ENCODE data around the gene MAP3K21. TPM values are rescaled to one million over a fixed set of nuclear protein-coding genes. Genes with fewer than 3 reads are reported as not detected.

MAP3K21 gene
- total and polyA plus RNA-seq, 2 of the 8 experiments (the other 6 are each of a cell fraction or from before 2014, with no cell fraction given) = 21.2 to 21.8 TPM

GRCh38 chr1:233300326-233300725 is 27.2 kb upstream of the MAP3K21 start:
- Histone ChIP-seq H3K23me2 (ENCODE audit: low read depth, low read length) (no peaks in the 10 kb centered on the region), H3K9ac (replicated peaks in 1 of 4; ENCODE audit: extremely low read depth in 1 of 4, low read depth in 3 of 4, low read length in 3 of 4) (no peak overlapping the region), H4K91ac (replicated peaks; ENCODE audit: insufficient read length, low read length) (no peak overlapping the region), H3K27ac (ENCODE audit: low read depth, low read length) (no peak overlapping the region), H3K4me1 (replicated peaks in 1 of 4; ENCODE audit: control insufficient read depth in 3 of 4, insufficient read depth in 4 of 4, low read length in 3 of 4) (peaks cover 0 to 6% (median 2%) of the 10 kb centered on the region in 4 experiments; a peak in 5 of 7 replicates), H4K8ac (ENCODE audit: extremely low read depth, insufficient read depth, low read length) (no peak overlapping the region), H2BK15ac (ENCODE audit: low read length) (no peak overlapping the region), H3K18ac (ENCODE audit: extremely low read depth, low read length) (no peak overlapping the region), H3K36me3 (ENCODE audit: control insufficient read depth in 2 of 4, insufficient read depth in 4 of 4, low read length in 3 of 4) (no peaks in the 10 kb centered on the region), H4K5ac (ENCODE audit: insufficient read length, low read depth, low read length) (no peak overlapping the region), H3K4me2 (ENCODE audit: insufficient read depth in 1 of 2, low read depth in 2 of 2, low read length in 2 of 2) (no peak overlapping the region), H2AFZ (ENCODE audit: low read length) (no peak overlapping the region), H3K23ac (ENCODE audit: insufficient read length) (no peak overlapping the region), H3K27me3 (replicated peaks in 1 of 4; ENCODE audit: control insufficient read depth in 3 of 4, extremely low read depth in 1 of 4, insufficient read depth in 3 of 4, low read length in 3 of 4) (no peaks in the 10 kb centered on the region), H4K20me1 (replicated peaks in 1 of 2; ENCODE audit: control insufficient read depth in 1 of 2, insufficient read depth in 2 of 2, low read length in 2 of 2) (no peaks in the 10 kb centered on the region), H3K4me3 (ENCODE audit: extremely low read depth in 1 of 4, insufficient read depth in 2 of 4, low read depth in 3 of 4, low read length in 4 of 4) (no peak overlapping the region), H3K4ac (replicated peaks; ENCODE audit: insufficient read length, low read depth, low read length) (no peak overlapping the region), H2BK5ac (ENCODE audit: low read depth, low read length) (peak overlapping the region; percentile 49; the same call in 1 of the 2 replicates), H2BK20ac (ENCODE audit: low read length) (no peak overlapping the region), H2AK5ac (ENCODE audit: low read depth, low read length) (no peak overlapping the region), H3K79me1 (ENCODE audit: low read depth, low read length) (no peaks in the 10 kb centered on the region), H3K79me2 (ENCODE audit: control insufficient read depth in 1 of 2, insufficient read depth in 2 of 2, low read length in 2 of 2) (peaks cover 0 to 13% of the 10 kb centered on the region in 2 experiments; a peak in 2 of 4 replicates), H3K56ac (replicated peaks; ENCODE audit: insufficient read length, low read depth, low read length) (no peak overlapping the region), H3K14ac (ENCODE audit: insufficient read length) (no peak overlapping the region), H3K9me3 (ENCODE audit: insufficient read depth in 2 of 2, low read depth in 1 of 2, low read length in 1 of 2) (0 out of 4 replicates have a peak, but pooled peaks cover 0 to 3% of the 10 kb centered on the region in 2 experiments), H2BK120ac (replicated peaks; ENCODE audit: low read depth, low read length) (no peak overlapping the region), H2BK12ac (ENCODE audit: low read depth, low read length) (no peak overlapping the region)
- ChIA-PET CTCF (ENCODE audit: partially characterized antibody) (interaction anchor here (0.6 to 1.3 kb wide), 4 partner anchors 15 to 169 kb away, joined by 3 to 4 read pairs (median 3); no protein-coding TSS in a partner anchor), POLR2A (ENCODE audit: partially characterized antibody) (interaction anchor here (1.2 kb wide), 1 partner anchor 11 kb away, joined by 3 read pairs; no protein-coding TSS in a partner anchor)
- no peak for FAIRE-seq
- TF ChIP-seq BACH1 (IDR thresholded peaks at IDR 0.05; ENCODE audit: low read length) = peak; percentile 37; the same call in 1 of the 2 replicates
- peak; percentile 45; the same call in 1 of the 2 replicates for TF ChIP-seq MAFK (IDR thresholded peaks at IDR 0.05; ENCODE audit: low read depth, low read length)
- no peak for TF ChIP-seq ZNF274 (IDR thresholded peaks at IDR 0.05; ENCODE audit: borderline replicate concordance, extremely low read depth, low read length)
- no peak for DNase-seq (ENCODE audit: low read depth in 1 of 2, low spot score in 2 of 2)
- 84% methylated on average over 2 of the region's 2 CpGs; no CpG with 5 or more reads in 1 of the 2 experiments for WGBS, 2 experiments (ENCODE audit: extremely low coverage in 1 of 2, insufficient coverage in 1 of 2, insufficient read length in 1 of 2, insufficient replicate concordance in 2 of 2, low coverage in 1 of 2, low lambda C conversion rate in 2 of 2, missing lambda C conversion rate in 1 of 2)

Measured in H1 (cell line).